Measurements from ENCODE around the gene DYNC2LI1. TPM values are rescaled to one million over a fixed set of nuclear protein-coding genes. Genes with fewer than 3 reads are reported as not detected.

DYNC2LI1 gene
- total and polyA plus RNA-seq, 2 of the 8 experiments (the other 6 are each of a cell fraction or from before 2014, with no cell fraction given): 3.9 to 7.6 TPM

- TF ChIP-seq CHD1 (IDR thresholded peaks at IDR 0.05; ENCODE audit: low read depth, low read length) (no peak), GTF2F1 (IDR thresholded peaks at IDR 0.05; ENCODE audit: borderline replicate concordance, low read depth, low read length) (no peak), EZH2 (IDR thresholded peaks at IDR 0.05; ENCODE audit: low read depth, low read length, severe bottlenecking) (no peak), TCF12 (IDR thresholded peaks at IDR 0.05; ENCODE audit: low read depth, low read length) (no peak), CREB1 (IDR thresholded peaks at IDR 0.05) (no peak), CBX8 (IDR thresholded peaks at IDR 0.05; ENCODE audit: borderline replicate concordance, low read depth, low read length) (no peak), SP2 (IDR thresholded peaks at IDR 0.05; ENCODE audit: low read length) (no peak), JUND (IDR thresholded peaks at IDR 0.05; ENCODE audit: low read length) (no peak), SRF (IDR thresholded peaks at IDR 0.05; ENCODE audit: low read depth, low read length) (no peak)
Observed at GRCh38 chr2:43729491-43730174, 44.2 kb upstream of the DYNC2LI1 start (continued).
